Liver (tissue), 9 donors: ENCODE measurements around the gene OTOG. TPM values are rescaled to one million over a fixed set of nuclear protein-coding genes. Genes with fewer than 3 reads are reported as not detected.

ENCODE experiments used
- DNase-seq: peaks from one replicate; pipeline ENCODE4 v3.0.0-alpha.2; 2017; ENCODE audit warnings: low spot score
- H3K27ac ChIP-seq, 2 donors: one replicate each; pipeline ENCODE4 v1.7.0; 2013; ENCODE audit warnings: inconsistent platforms in 2 of 2, low read length in 2 of 2, control low read depth in 1 of 2, low read depth in 1 of 2, mild to moderate bottlenecking in 1 of 2
- H3K27me3 ChIP-seq, 4 donors: one replicate each; pipeline versions ENCODE4 v1.6.1 to v1.7.0; 2013; ENCODE audit warnings: low read length in 3 of 4, inconsistent platforms in 1 of 4, mild to moderate bottlenecking in 1 of 4, moderate library complexity in 1 of 4; ENCODE audit not compliant: control insufficient read depth in 4 of 4, insufficient read depth in 4 of 4
- H3K36me3 ChIP-seq, 4 donors: one replicate each; pipeline versions ENCODE4 v1.6.1 to v1.7.0; 2013; ENCODE audit warnings: low read length in 3 of 4, mild to moderate bottlenecking in 3 of 4, low read depth in 1 of 4, moderate library complexity in 1 of 4; ENCODE audit not compliant: control insufficient read depth in 4 of 4, insufficient read depth in 3 of 4
- H3K4me1 ChIP-seq, 4 donors: one replicate each; pipeline versions ENCODE4 v1.6.1 to v1.7.0; 2013; ENCODE audit warnings: low read length in 3 of 4, mild to moderate bottlenecking in 3 of 4, moderate library complexity in 1 of 4; ENCODE audit not compliant: control insufficient read depth in 4 of 4, insufficient read depth in 4 of 4
- H3K4me3 ChIP-seq, 3 donors: one replicate each; pipeline versions ENCODE4 v1.6.1 to v1.7.0; 2013; ENCODE audit warnings: low read length in 3 of 3, control low read depth in 1 of 3, low read depth in 1 of 3, mild to moderate bottlenecking in 1 of 3
- H3K9ac ChIP-seq, 2 donors: one replicate each; pipeline ENCODE4 v1.7.0; 2013; ENCODE audit warnings: low read length in 2 of 2, mild to moderate bottlenecking in 2 of 2, moderate library complexity in 2 of 2, control low read depth in 1 of 2, low read depth in 1 of 2
- H3K9me3 ChIP-seq, 4 donors: one replicate each; pipeline versions ENCODE4 v1.6.1 to v1.7.0; 2013; ENCODE audit warnings: low read length in 3 of 4; ENCODE audit not compliant: control insufficient read depth in 4 of 4
- ATF3 ChIP-seq: IDR thresholded peaks from 2 replicates; pipeline ENCODE4 v1.6.1; 2016; ENCODE audit warnings: antibody characterized with exemption
- CTCF ChIP-seq: fragments of 150-350 bp; IDR thresholded peaks from 2 replicates; pipeline ENCODE4 v1.5.1; 2017; ENCODE audit warnings: improper control_type of control experiment, low read depth, low read length; ENCODE audit not compliant: missing input control
- EGR1 ChIP-seq, 2 donors: IDR thresholded peaks; 2 replicates each; pipeline ENCODE4 v1.6.1; 2016 to 2018; ENCODE audit warnings: antibody characterized with exemption in 2 of 2, low read depth in 2 of 2
- HNF4A ChIP-seq, 2 donors: conservative IDR thresholded peaks; 2 replicates each; pipeline ENCODE4 v1.6.1; 2016; ENCODE audit warnings: antibody characterized with exemption in 2 of 2, mild to moderate bottlenecking in 2 of 2
- HNF4G ChIP-seq: IDR thresholded peaks from 2 replicates; pipeline ENCODE4 v1.6.1; 2016; ENCODE audit warnings: antibody characterized with exemption
- JUND ChIP-seq, 2 donors: IDR thresholded peaks; 2 replicates each; pipeline ENCODE4 v1.6.1; 2016; ENCODE audit warnings: antibody characterized with exemption in 2 of 2
- RAD21 ChIP-seq, 2 donors: IDR thresholded peaks; 2 replicates each; pipeline ENCODE4 v1.6.1; 2016; ENCODE audit warnings: antibody characterized with exemption in 2 of 2, mild to moderate bottlenecking in 2 of 2
- REST ChIP-seq: IDR thresholded peaks from 2 replicates; pipeline ENCODE4 v1.6.1; 2016; ENCODE audit warnings: antibody characterized with exemption, mild to moderate bottlenecking
- RXRA ChIP-seq, 2 donors: IDR thresholded peaks; 2 replicates each; pipeline ENCODE4 v1.6.1; 2017 to 2018; ENCODE audit warnings: antibody characterized with exemption in 2 of 2, mild to moderate bottlenecking in 1 of 2
- TAF1 ChIP-seq: conservative IDR thresholded peaks from 2 replicates; pipeline ENCODE4 v1.6.1; 2016; ENCODE audit warnings: antibody characterized with exemption, mild to moderate bottlenecking
- WGBS: extraction: QIAGEN DNeasy Blood & Tissue Kit; methylation state at CpG from one replicate; pipeline ENCODE4 v1.1.7; 2013; 5-methylcytosine and 5-hydroxymethylcytosine counted together
- polyA plus RNA-seq, 2 donors: library from polyadenylated mRNA; stranded (reverse) in 1 of 2; unstranded in 1 of 2; fragments of 200-250 nt in 1 of 2; fragments of >200 nt in 1 of 2; fragmentation: Nextera tagmentation in 1 of 2; extraction: Ambion mirVana in 1 of 2; gene quantifications; one replicate each; pipeline versions ENCODE4 v1.2.1 to v1.2.3, GENCODE V29; 2013 to 2015
- total RNA-seq, 2 donors: library from RNA; depleted of rRNA; stranded (reverse); fragments of >200 nt; gene quantifications; one replicate each; pipeline ENCODE4 v1.2.3, GENCODE V29; 2014
- TF ChIP-seq, protein P1 (sequence below): IDR thresholded peaks from 2 replicates; pipeline ENCODE4 v1.6.1; 2016; ENCODE audit warnings: antibody characterized with exemption
- donor health status: healthy.
- donor health status: healthy.
- donor health status: healthy.
- donor health status: healthy.
- donor health status: healthy.

The OTOG gene
- total and polyA plus RNA-seq, 4 donors, result not detected

DNA sequence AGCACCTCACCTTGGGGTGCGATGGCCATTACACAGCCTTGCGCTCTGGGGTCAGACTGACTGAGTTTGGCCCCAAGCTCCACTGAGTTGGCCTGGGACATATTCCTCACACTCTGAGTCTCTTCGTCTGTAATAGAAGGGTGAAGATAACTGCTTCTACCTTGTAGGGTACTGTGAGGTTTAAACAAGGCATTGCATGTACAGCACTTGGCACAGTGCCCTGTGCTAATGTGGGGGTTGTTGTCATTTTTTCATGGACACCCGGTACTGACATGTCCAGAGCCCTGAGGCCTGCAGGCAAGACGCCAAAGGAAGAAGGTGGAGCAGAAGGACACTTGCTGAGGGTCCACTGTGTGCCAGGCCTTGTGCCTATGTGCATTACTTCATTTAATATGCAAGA is 50.7 kb downstream of the OTOG start (continued):
- TF ChIP-seq, protein P1, sequence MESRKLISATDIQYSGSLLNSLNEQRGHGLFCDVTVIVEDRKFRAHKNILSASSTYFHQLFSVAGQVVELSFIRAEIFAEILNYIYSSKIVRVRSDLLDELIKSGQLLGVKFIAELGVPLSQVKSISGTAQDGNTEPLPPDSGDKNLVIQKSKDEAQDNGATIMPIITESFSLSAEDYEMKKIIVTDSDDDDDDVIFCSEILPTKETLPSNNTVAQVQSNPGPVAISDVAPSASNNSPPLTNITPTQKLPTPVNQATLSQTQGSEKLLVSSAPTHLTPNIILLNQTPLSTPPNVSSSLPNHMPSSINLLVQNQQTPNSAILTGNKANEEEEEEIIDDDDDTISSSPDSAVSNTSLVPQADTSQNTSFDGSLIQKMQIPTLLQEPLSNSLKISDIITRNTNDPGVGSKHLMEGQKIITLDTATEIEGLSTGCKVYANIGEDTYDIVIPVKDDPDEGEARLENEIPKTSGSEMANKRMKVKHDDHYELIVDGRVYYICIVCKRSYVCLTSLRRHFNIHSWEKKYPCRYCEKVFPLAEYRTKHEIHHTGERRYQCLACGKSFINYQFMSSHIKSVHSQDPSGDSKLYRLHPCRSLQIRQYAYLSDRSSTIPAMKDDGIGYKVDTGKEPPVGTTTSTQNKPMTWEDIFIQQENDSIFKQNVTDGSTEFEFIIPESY, result no peak

DNA sequence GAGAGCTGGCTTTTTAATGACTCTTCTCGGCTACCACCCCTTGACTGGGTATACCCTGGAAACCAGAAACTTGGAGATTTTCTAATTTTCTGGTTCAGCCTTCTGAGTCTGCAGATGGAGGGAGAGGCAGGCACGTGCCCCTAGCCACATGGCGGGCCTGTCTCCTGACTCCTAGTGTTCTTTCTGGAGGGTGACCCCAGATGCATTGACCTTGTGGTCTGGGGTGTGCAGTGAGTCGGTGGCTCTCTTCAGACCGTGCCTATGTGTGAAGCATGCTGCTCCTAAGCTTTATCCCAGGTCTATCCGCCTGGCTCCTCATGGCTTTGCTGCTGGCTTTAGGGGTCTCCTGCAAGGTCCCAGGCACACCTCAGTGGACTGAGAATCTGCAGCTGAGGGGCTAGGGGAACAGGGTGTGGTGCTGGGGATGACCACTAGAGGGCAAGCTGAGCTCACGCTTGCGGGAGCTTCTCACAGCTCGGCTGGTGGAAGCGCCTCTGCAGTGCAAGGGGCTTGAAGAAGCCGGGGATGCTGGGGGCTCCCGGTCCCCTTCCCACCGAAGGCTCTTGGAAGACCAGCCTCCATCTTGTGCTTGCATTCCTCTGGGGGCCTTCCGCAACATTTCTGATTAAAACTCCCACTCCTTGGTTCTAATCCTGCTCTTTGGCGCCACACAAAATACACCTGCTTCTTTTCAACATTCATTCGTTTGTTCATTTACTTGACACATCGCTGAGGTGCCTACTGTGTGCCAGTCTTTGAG is 51.8 kb downstream of the OTOG start:
- TF ChIP-seq CTCF, result peak; percentile 90
- no peak for TF ChIP-seq HNF4A (conservative IDR thresholded peaks at IDR 0.05)
- TF ChIP-seq RAD21 (IDR thresholded peaks at IDR 0.05), result peak; percentile 83 to 86
- TF ChIP-seq RXRA (IDR thresholded peaks at IDR 0.05), result no peak
- Histone ChIP-seq H3K9me3 (no peaks in the 10 kb centered on the region), H3K36me3 (no peaks in the 10 kb centered on the region), H3K4me1 (no peaks in the 10 kb centered on the region), H3K4me3 (no peak overlapping the region), H3K9ac (no peak overlapping the region), H3K27me3 (no peaks in the 10 kb centered on the region), H3K27ac (no peak overlapping the region)
- WGBS, result 27% methylated on average over 17 of the region's 17 CpGs
- DNase-seq, result peak; percentile 77

DNA sequence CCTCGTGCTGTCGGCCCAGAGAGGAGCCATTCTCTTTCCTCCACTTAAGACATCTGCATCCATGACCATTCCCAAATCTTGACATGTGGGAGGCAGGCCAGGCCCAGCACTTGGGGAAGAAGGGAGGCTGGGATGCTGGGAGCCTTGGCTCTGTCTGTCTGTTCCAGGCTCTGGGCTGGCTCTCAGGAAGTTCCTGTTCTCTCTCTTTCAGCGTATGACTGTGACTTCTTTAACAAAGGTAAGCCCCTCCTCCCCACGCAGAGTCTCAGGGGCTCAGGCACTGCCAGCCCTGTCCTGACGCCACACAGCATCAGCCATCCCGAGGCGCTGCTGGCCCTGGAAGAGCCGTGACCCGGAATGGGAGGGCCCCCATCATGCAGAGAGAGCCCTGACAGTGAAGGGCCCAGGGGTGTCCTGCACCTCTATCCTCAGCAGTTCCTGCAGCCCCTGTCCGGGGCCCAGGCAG is 52.4 kb downstream of the OTOG start:
- Histone ChIP-seq H3K4me3 (no peak overlapping the region), H3K27me3 (no peaks in the 10 kb centered on the region), H3K4me1 (no peaks in the 10 kb centered on the region), H3K9ac (no peak overlapping the region), H3K9me3 (no peaks in the 10 kb centered on the region), H3K36me3 (no peaks in the 10 kb centered on the region), H3K27ac (no peak overlapping the region)
- WGBS, result 63% methylated on average over 10 of the region's 10 CpGs
- TF ChIP-seq JUND (IDR thresholded peaks at IDR 0.05), result no peak
- DNase-seq, result peak; percentile 25

DNA sequence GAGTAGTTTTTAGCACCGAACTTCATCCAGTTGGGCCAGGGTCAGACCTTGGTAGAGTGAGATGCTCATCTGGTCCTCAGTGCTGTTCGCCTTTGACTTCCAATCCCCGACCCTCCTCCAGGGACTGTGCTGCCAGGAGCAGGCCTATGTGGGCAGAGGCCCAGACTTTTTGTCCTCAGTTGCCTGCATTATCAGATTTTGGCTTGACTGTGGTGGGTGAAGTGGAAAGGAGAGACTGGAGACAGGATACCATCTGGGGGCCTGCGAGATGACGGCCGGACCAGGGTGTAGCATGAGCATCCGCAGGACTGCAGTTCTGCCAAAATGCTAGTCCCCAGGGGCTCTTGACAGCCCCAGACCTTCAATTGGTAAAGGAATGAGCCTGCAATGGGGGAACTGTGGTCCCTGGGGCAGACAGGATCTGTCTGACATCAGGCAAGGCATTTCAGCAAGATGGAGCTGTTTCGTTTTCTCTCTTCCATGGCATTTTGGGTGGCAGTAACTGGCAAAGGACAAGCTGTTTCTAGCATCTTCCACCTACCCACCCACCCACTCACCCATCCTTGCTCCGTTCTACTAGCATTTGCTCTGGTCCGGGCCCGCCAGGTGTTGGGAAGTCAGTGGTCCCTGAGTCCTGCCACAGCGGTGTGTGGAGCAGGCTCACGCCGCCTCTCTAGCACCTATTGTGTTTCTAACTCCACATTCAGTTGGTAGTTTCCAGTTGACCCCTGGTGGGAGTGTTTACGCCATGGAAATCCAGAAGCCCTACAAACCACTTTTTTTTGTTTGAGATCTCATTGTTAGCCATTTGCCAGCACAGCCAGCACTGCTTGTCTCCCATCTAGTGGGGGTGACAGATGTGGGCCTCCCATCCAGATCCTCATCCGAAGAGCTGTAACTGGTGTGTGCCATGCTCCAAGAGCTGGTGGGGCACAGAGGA is 53.5 kb downstream of the OTOG start:
- H3K9me3 ChIP-seq, result no peaks in the 10 kb centered on the region
- WGBS, result 86% methylated on average over 16 of the region's 16 CpGs
- no peak overlapping the region for H3K9ac ChIP-seq
- H3K4me1 ChIP-seq, result no peaks in the 10 kb centered on the region
- no peaks in the 10 kb centered on the region for H3K36me3 ChIP-seq
- H3K4me3 ChIP-seq, result no peak overlapping the region
- no peaks in the 10 kb centered on the region for H3K27me3 ChIP-seq
- no peak overlapping the region for H3K27ac ChIP-seq
- DNase-seq, result peak; percentile 22
- no peak for TF ChIP-seq JUND (IDR thresholded peaks at IDR 0.05)
- TF ChIP-seq CTCF, result no peak
- TF ChIP-seq EGR1 (IDR thresholded peaks at IDR 0.05; ENCODE audit: low read depth in 2 of 2), result no peak
- no peak for TF ChIP-seq REST
- TF ChIP-seq RAD21 (IDR thresholded peaks at IDR 0.05), result no peak
- TF ChIP-seq HNF4G, result no peak
- TF ChIP-seq ATF3, result no peak
- TF ChIP-seq TAF1, result no peak
- TF ChIP-seq HNF4A (conservative IDR thresholded peaks at IDR 0.05), result no peak
